C1 segment of cervical spinal cord (tissue), 14 donors: ENCODE data around the gene PDE1C.

Experiments
- DNase-seq, 14 donors: peaks; one replicate each; lab custom pipeline; 2025; lab: John Stamatoyannopoulos, UW

The PDE1C gene

GRCh38 chr7:31995134-31995533 lies 75.1 kb downstream of the PDE1C start:
- no peak for DNase-seq

GRCh38 chr7:31991846-31992245 lies 78.4 kb downstream of the PDE1C start:
- DNase-seq: no peak

GRCh38 chr7:31991406-31991805 lies 78.8 kb downstream of the PDE1C start:
- DNase-seq: no peak

- no peak for DNase-seq
These were observed 83.2 kb downstream of the PDE1C start for GRCh38 chr7:31986878-31987518.

- DNase-seq: no peak
These were observed 87.2 kb downstream of the PDE1C start for GRCh38 chr7:31982962-31983361.

- no peak for DNase-seq
These were observed 88.3 kb downstream of the PDE1C start for GRCh38 chr7:31981874-31982390.

GRCh38 chr7:31979690-31980330 lies 90.4 kb downstream of the PDE1C start:
- DNase-seq: no peak

- no peak for DNase-seq
These were observed 94.7 kb downstream of the PDE1C start for GRCh38 chr7:31975546-31975945.

GRCh38 chr7:31974351-31974750 lies 95.9 kb downstream of the PDE1C start:
- DNase-seq: no peak

GRCh38 chr7:31971049-31971667 lies 99.0 kb downstream of the PDE1C start:
- DNase-seq: no peak

- no peak for DNase-seq
These were observed 99.7 kb downstream of the PDE1C start for GRCh38 chr7:31970501-31970900.

- no peak for DNase-seq
These were observed 106.5 kb downstream of the PDE1C start for GRCh38 chr7:31963569-31964175.

- DNase-seq: no peak
These were observed 108.0 kb downstream of the PDE1C start for GRCh38 chr7:31962246-31962645.

- DNase-seq: no peak
These were observed 112.0 kb downstream of the PDE1C start for GRCh38 chr7:31958226-31958625.

- DNase-seq: no peak
These were observed 112.5 kb downstream of the PDE1C start for GRCh38 chr7:31957756-31958155.

- no peak for DNase-seq
These were observed 113.0 kb downstream of the PDE1C start for GRCh38 chr7:31957090-31957720.

GRCh38 chr7:31955641-31956040 lies 114.6 kb downstream of the PDE1C start:
- DNase-seq: no peak

GRCh38 chr7:31955021-31955420 lies 115.2 kb downstream of the PDE1C start:
- DNase-seq: no peak

- DNase-seq: no peak
These were observed 115.7 kb downstream of the PDE1C start for GRCh38 chr7:31954500-31954899.

GRCh38 chr7:31953432-31953831 lies 116.8 kb downstream of the PDE1C start:
- DNase-seq: no peak

- DNase-seq: no peak
These were observed 120.0 kb downstream of the PDE1C start for GRCh38 chr7:31950091-31950755.
